DMS53 treated with DMSO at 0.1 percent for 48 hours (cell line): ENCODE results near the gene MGAT5B.
"Not testable (repeated sequence)": the region's sequence is repeated elsewhere in the genome, so short reads cannot be mapped to it uniquely, and the experiment has no call there.

ENCODE experiments used
- DNase-seq: peaks from one replicate; lab custom pipeline; 2025; ENCODE audit not compliant: unreplicated experiment; lab: John Stamatoyannopoulos, UW

MGAT5B gene

GRCh38 chr17:76969598-76970172, 101.5 kb downstream of the MGAT5B start:
- DNase-seq, result no peak

DNA sequence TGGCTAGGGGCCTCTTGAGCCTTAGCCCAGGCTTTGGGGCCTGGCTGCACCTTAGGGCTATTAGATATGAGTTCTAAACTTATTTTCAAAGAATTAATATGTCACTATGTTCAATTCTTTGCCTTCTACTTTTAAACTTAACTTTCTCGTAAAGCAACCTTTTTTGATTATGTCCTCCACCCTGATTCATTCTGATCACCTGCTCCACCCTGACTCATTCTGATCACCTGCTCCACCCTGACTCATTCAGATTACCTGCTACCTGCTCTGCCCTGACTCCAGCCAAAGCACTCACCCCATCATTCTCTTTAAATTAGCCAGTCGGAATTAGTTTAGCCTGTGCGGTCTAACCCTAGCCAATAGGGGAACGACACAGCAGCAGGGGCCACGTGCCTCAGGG, 102.0 kb downstream of the MGAT5B start:
- not testable (repeated sequence) for DNase-seq

- DNase-seq, result no peak
Observed at GRCh38 chr17:76972046-76972641, 103.9 kb downstream of the MGAT5B start.

DNA sequence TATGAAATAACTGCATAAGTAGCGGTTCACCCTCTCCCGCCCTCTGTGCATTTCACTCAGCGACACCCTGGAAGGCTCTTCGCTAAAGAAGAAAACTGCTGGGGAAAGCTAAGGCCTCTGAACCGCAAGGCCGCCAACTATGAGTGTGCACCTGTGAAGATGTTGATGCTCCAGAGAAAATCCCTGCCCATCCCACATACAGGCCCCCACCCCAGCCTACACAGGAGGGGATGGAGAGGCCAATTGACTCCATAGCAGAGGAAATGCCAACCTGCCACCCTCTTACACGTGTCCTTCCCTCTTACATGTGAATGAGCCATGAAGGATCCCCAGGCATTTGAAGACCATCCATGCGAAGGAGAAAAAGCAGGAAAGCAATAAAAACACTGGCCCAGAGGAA, 104.8 kb downstream of the MGAT5B start:
- DNase-seq, result no peak

DNA sequence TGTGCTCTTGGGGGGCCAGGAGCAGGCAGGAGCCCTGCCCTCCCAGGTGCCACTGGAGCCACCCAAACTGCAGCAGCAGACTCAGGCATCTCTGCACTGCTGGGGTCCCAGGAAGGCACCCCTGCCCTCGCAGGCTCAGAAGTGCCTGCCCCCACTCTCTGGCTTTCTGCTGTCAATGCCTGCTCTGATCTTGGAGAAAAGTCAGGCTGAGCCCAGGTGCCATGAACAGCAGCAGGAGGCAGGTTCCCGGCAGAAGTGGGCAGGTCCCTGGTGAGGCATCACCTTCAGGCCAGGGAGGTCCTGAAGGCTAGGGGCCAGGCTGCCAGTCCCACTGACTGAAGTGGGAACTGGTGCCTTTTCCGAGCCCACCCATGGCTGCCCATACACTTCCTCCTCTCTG, 106.5 kb downstream of the MGAT5B start:
- DNase-seq, result no peak

DNA sequence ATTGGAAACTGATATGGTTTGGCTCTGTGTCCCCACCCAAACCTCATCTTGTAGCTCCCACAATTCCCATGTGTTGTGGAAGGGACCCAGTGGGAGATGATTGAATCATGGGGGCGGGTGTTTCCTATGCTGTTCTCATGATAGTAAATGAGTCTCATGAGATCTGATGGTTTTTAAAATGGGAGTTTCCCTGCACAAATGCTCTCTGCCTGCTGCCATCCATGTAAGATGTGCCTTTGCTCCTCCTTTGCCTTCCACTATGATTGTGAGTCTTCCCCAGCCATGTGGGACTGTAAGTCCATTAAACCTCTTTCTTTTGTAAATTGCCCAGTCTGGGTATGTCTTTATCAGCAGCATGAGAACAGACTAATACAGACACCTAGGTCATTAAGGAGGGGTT, 109.8 kb downstream of the MGAT5B start:
- not testable (repeated sequence) for DNase-seq

GRCh38 chr17:76981545-76982295, 113.5 kb downstream of the MGAT5B start:
- DNase-seq, result no peak

- DNase-seq, result no peak
Observed at GRCh38 chr17:76982408-76983074, 114.3 kb downstream of the MGAT5B start.

- no peak for DNase-seq
Observed at GRCh38 chr17:76983075-76983775, 115.0 kb downstream of the MGAT5B start.

- DNase-seq, result no peak
Observed at GRCh38 chr17:76986365-76986764, 118.2 kb downstream of the MGAT5B start.

- no peak for DNase-seq
Observed at GRCh38 chr17:76987486-76988093, 119.4 kb downstream of the MGAT5B start.

DNA sequence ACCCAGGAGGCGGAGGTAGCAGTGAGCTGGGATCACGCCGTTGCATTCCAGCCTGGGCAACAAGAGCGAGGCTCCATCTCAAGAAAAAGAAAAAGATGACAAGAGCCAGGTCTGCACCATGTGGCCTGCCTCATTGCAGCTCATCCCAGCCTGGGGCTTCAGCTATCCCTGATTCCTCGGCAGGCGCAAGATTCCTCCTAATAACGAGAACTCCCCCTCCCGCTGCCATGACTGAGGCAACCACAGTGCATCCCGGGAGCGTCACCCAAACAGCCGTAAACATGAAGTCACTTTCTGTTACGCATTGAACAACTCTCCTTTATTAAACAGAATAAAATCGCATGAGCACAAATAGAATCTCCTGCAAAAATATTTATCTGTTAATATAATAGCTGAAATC, 120.6 kb downstream of the MGAT5B start:
- DNase-seq, result no peak

GRCh38 chr17:76989519-76989918, 121.3 kb downstream of the MGAT5B start:
- DNase-seq, result no peak

DNA sequence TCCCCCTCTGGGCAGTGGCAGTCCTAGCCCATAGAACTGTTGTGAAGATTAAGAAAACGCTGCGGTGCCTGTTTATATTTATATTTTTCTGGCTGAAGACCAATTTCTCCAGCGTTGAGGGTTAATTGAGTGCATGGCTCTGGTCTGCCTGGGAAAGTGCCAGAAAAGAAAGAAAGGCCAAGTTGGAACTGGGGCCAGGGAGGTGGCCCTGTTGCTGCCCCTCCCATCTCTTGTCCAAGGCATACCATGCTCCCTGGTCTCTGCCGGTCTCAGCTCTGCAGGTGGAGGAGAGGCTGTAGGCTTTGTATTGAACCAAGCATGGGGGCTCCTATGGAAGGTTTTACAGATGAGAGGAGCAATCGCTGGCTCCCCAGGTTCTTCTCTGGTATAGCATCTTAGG, 124.7 kb downstream of the MGAT5B start:
- no peak for DNase-seq

DNA sequence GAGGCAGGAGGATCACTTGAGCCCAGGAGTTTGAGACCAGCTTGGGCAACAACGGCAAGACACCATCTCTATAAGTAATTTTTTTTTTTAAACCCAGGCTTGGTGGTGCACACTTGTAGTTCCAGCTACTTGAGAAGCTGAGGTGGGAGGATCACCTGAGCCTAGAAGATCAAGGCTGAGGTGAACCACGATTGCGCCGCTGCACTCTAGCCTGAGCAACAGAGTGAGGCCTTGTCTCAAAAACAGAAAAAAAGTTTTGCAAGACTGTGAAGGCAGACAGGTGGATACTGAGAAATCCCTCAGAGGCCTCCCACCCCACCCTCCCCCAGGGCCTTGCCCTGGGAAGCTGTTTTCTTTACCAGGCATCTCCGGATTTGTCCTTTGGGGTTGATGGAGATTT, 125.4 kb downstream of the MGAT5B start:
- no peak for DNase-seq

- DNase-seq, result no peak
Observed at GRCh38 chr17:76994237-76994637, 126.0 kb downstream of the MGAT5B start.

GRCh38 chr17:76995387-76996105, 127.3 kb downstream of the MGAT5B start:
- no peak for DNase-seq

DNA sequence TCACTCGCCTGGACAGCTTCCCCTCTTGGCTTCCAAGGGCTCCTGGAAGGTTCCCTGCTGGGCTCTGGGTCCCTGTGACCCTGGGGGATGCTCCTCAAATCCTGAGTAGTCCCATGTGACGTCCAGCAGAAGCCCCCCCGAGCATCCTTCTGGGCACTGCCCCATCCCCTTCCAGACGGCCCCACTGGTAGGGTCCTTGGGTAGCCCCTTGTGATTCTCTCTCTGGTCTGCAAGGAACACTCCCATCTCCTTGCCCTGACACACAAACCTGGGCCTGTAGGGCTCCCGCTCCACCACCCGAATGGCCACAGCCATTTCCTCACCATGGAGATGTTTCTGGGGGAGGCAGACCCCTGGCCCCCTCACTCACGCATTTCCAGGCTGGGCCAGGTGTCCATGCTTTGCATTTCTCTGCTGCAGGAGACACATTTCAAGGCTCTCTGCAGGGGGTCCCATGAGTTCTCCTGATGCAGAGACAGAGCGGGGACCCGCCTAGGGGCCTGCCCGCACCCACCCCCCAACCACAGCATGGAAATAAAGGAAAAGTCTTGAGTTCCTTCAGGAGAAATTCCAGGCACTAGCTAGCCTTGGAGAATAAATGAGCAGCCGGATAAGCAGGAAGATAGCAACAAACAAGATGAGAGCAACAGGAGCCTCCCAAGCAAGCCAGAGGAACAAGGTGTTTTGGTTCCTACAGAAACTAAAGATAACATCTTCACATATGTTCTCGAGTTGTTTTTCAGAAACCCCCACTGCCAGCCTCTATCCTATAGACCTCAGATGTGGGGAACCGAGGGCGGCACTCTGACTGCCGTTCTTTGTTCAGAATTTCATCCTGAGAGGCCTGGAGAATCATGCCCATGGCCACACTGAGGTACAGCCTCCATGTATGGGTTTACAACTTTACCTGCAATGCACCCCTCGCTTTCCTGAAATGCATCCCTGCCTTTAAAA, 128.8 kb downstream of the MGAT5B start:
- DNase-seq, result no peak

DNA sequence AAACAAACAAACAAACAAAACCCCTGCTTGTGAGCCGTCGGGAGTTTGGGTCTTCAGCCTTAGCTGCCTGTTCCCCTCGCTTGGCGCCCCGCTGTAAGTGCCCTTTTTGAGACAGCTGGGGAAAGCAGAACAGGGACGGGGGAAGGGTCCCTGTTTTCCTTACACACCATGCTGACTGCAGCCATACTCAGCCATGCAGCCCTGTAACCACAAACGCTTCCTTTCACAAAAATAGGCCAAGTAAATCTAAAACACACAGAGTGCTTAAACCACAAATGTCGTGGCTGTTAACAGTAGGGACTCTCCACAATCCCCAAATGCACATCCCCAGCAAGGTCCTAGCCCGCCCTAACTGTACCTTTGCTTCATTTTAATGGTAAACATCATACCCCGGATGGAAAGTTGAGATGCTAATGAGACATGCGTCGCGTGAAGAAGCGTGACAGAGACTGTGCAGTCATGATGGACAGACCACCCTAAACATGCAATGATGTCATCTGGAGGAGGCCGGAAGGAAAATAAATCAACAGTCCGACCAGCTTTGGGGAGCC, 129.9 kb downstream of the MGAT5B start:
- no peak for DNase-seq
